Adrenal gland (tissue), 5 donors: ENCODE data around the gene GCNT2.

ENCODE experiments used
- CTCF ChIP-seq, 6 experiments: fragments of 450-650 bp in 4 of 6; fragments of 200-600 bp in 2 of 6; sonication (generic) in 1 of 6; IDR thresholded peaks; 1 replicate in 5 of 6; 2 replicates in 1 of 6; pipeline versions ENCODE4 v1.5.1 to v1.8.0; 2016 to 2021; ENCODE audit warnings: antibody characterized with exemption in 6 of 6, mild to moderate bottlenecking in 2 of 6, moderate library complexity in 1 of 6
- POLR2A ChIP-seq, 2 donors: fragments of 450-650 bp; IDR thresholded peaks; one replicate each; pipeline ENCODE4 v1.6.1; 2017; ENCODE audit warnings: antibody characterized with exemption in 2 of 2, mild to moderate bottlenecking in 2 of 2, moderate library complexity in 1 of 2
- donor health status: DM: no; HTN: no; CAD: no.

GRCh38 chr6:10556992-10557391, 35.8 kb downstream of the GCNT2 start:
- TF ChIP-seq CTCF (IDR thresholded peaks at IDR 0.05) (no peak), POLR2A (IDR thresholded peaks at IDR 0.05) (no peak)
